NCI-H526 treated with DMSO at 0.1 percent for 48 hours (cell line): Measurements from ENCODE around the gene BCAN.

ENCODE experiments used
- DNase-seq: peaks from one replicate; lab custom pipeline; 2025; lab: John Stamatoyannopoulos, UW

The BCAN gene

DNA sequence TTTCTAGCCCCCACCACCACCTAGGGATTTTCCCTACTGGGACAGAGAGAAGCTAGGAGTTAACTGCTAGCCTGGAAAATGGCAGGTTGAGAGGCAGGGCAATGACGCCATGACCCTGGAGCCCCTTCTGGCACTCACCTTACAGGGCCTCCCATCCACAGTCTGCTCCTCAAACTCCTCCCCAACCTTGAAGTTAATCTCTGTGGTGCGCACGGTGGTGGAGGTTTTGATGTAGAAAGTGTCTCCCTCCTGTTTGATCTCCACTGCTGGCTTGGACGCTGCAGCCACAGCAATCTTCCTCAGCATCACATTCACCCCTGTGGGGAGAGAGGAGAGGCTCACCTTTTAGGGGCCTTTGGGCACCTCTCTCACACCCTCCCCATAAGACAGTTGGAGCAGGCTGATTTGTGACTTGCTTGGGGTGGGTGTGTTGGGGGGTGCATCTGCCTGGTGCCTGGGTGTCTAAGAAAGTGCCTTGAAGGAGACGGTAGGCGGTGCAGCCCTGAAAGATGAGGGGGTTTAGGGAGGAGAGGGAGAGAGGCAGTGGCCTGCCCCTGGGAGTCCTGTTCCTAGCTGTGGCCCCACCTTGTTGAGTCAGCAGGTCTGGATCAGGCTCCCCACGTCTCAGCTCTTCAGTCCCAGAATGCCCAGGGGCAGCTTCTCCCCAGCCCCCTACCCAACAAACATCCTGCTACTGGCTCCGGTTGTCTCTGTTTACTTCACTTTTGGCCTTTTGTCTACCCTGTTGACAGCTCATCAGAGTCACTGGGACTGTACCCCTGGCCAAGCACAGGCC, 59.0 kb downstream of the BCAN start:
- no peak for DNase-seq

DNA sequence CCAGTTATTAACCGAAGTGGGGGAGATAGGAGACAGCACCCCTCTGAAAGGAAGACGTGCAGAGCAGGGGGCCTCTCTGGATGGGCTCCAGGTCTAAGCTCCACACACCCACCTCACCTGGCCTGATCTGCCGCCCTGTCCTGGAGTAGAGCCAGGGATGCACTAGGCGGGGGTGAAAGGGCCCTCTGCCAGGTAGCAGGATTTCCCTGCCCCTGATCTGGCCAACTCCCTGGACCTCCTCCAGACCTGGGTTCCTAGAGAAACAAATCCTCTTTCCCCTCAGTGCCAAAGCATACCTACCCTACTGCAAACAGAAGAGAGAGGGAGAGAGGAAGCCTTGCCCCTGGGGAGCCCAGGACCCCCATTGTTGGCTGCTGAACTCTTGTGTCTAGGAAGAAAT, 61.4 kb downstream of the BCAN start:
- no peak for DNase-seq

DNA sequence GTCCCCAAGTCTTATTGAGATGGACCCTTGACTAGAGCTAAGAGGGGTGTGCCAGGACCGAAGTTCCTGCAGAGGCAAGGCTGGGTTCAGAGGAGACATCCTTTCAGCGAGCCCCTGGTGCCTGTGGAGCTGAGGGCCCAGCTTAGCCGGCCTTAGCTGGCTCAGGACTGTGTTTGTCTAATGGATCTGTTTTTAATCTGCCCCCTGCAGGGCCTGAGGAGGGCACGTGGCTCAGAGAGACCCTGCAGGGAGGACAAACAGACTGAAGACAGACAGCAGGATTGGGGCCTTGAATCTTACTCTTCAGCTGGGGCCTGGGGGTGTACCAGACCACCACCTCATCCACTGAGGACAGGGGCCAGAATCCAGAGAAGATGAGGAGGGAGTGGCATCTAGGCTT, 61.8 kb downstream of the BCAN start:
- no peak for DNase-seq

DNA sequence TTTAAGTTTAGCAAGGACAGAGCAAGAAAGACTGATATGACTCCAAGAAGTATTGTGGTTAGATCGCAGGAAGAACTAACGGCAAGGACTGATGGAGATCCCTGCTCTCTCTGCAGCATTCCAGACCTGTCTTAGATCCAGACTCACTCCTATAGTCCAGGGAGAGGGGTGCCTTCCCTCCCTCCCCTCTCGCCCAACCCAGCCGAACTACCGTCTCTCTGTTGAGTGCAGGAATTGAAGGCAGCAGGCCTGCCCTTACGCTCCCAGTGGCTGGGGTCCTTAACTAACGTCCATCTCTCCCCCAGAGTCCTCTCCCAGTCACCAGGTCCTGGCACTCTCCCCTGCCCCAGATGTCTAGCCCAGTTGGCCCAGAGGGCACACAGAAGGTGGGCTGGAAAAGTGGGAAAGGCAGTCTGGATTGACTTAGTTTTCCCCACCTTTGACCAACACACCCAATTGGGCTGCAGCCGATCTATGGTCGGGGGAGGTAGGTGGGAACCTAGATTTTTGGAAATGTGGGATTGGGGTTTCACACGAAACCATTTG, 62.3 kb downstream of the BCAN start:
- no peak for DNase-seq

DNA sequence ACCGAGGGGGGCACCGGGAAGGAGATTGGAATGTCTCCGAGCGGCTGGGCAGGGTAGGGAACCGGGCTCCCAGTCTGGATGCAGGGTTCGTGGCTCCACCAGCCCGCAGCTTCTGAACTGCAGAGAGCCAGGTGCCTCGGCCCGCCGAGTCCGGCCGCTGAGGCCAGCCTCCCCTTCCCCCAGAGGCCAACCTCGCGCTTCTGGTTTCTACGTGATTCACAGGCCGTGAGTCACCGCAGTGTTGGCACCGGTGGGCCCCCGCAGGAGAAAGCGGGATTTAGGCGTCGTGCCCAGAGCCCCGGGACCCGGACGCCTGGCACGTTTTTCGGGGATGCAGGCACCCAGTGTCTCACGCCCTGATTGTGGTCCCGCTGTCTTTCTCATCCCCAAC, 63.0 kb downstream of the BCAN start:
- no peak for DNase-seq

DNA sequence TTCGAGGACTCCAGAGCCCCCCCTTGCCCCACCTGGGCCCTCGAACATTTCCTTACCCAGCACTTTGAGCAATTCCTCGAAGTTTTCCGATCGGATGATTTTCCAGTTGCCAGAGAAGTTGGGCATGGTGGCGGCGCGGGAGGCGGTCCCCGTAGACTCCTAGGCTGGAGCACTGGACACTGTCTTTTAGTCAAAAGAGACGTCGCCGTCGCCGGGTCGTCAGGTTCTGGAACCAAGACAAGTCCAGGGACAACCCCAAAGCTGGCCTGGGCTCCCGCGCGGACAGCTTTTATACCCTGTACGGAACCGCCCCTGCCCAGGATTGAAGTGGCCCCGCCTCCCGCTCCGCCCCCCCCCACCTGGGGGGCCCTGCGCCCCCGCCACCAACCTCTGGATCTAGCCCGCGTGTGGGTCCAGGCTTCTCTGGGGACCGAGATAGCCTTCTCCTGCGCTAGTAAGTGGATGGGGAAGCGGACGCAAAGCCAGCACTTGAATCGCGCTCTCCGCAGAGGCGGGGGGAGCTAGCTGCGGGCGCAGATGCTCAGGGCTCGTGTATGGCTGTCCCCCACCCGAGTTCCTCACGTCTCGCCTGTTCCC, 63.5 kb downstream of the BCAN start, which contains the start of gene CRABP2:
CRABP2 (minus strand) TSS at position 263 of the 597 bp plus-strand sequence; CDS start at position 126, 137 bp downstream.
- no peak for DNase-seq

DNA sequence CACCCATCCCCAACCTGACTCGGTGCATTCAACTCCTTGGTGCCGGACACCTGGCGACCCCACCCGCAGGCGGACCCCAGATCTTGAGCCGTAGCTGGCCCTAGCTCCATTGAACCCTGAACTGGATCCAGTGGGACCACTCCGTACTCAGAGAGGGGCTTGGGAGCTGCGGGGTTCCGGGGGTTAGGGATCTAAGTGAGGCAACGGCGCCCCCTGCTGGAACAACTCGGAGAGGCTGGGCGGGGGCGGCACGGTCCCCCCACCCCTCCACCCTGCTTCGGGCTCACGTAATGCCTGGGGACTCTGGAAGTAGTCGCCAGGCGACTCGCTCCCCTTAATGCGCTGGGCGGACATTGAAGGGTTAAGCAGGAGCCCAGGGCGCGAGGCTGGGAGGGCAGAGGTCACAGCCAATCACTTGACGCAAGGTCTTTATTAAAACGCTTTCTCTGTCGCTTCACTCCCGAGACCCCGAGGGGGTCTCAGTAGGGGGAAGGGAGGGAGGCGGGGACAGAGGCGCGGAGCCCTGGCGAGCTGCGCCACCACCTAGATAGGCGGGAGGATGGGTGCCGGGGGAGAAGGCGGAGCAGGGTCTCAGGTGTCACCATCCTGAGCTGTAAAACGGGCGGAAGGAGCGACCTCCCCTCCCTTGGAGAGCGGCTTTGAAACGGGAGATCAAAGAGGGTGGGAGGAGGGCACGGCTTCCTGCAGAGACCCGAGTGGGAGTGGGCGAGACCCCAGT, 64.2 kb downstream of the BCAN start:
- DNase-seq, result peak; percentile 78

DNA sequence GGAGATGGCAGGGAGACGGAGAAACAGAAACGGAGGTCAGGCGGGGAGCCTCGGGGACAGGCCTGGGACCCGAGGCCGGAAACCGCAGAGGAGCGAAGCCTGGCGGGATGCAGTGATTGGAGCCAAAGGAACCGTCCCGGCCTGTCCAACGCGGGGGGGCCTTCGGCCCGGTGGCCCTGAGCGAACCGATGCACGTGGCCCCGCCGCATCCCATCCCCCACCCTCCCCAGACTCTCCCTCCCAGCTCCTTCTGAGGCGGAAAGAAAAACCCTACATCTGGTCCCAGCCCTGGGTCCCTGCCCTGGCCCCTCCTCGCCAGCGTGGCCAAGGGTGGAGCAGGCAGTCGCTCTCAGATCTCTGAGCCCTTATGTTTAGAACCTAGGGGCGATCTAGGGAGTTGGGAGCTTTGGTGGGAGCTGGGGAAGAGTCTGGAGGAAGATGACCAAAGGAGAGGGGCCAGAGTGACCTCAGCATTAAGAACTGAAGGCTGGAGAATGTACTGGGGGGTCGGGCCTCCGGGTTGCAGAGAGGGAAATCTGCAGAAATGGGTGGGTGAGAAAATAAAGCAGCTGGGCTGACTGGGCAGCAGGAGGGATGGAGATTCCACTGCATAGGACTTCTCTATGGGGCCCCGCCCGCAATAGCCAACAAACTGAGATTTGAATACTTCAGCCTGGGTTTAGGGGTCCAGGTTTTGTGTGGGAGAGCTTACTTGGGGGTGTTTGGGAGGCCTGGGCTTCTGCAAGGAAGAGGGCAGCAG, 64.9 kb downstream of the BCAN start:
- DNase-seq, result no peak

DNA sequence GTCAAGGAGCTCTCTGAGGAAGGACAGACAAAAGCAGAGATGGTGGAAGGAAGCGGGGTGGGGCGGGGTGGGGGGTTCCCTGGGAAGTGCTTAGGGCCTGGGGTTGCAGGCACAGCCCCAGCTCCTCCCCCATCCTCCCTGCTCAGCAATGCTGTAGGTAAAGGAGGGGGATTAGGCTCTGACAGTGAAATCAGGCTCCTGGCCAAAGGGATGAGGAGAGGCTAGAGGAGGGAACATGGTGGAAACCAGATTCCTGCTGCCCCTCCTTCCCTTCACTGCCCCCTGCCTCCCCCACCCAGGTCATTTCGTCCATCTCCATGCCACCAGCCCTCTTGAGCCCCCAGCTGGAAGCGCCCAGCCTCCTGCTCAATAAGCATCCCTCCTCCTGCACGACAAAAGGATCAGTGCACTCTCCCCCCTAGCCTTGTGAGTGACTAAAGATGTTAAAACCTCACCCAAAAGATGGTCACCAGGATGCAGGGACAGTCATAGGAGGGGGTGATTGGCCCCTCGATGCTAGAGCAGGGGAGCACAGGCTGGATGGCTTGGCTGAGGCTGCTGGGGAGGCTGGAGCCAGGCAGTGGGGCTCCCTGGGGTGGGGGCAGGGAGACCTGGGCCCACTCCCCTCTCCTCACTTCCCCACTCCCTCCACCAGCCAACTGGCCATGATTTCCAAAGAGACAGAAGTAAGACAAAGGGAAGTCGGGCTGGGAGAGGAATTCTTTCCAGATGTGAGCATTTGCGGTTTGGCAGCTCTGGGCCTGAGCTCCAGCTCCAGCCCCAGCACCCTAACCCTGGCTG, 65.7 kb downstream of the BCAN start:
- DNase-seq, result no peak

DNA sequence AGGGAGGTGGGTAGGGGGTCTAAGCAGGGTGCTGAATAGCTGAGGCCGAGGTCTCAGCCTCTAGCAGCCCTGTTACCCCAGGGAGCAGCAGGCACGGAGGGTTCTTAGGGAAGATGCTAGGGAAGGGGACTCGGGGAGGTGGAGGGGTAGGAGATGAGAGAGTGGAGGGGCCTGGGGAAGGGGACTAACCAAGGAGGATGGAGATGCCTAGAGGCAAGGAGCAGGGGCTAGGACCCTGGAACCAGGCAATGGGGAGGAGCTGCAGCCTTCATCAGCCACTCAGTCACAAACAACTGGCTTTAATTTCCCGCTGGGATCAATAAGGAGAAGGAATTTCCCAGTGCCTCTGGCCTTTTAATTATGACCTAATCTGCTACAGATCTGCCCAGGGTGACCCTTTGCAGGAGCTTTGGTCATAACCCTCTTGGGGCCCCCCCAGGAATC, 66.3 kb downstream of the BCAN start:
- no peak for DNase-seq

DNA sequence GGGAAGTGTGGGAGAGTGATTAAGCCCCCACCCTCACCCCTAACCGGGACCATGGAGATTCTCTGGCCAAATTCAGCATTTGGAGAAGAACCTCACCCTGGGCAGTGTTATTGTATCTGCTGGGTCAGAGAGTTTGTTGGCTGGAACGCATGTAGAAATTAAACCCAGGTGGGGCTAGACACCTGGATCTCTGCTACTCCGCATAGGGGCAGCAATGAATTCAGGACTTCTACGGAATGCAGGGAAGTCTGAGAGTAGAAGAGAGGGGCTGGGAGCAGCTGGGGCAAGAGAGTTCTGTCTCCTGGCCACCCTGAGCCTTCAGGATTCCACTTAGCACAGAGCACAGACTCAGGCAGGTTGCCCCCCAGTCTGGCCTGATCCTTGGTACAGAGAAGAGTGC, 67.1 kb downstream of the BCAN start:
- no peak for DNase-seq
